ENCODE data around the gene FLYWCH1. TPM values are rescaled to one million over a fixed set of nuclear protein-coding genes. Genes with fewer than 3 reads are reported as not detected.

FLYWCH1 gene
- total and polyA plus RNA-seq, 2 donors (not counting 1 experiment from before 2014, with no cell fraction given), result 12.0 to 58.5 TPM

GRCh38 chr16:2871926-2872325 lies 39.8 kb upstream of the FLYWCH1 start:
- Histone ChIP-seq H4K20me1 (ENCODE audit: control insufficient read depth, extremely low read depth, insufficient read depth, low read length) (no peaks in the 10 kb centered on the region), H3K4me2 (ENCODE audit: extremely low read depth, insufficient read depth, low read length) (no peak overlapping the region), H3K79me2 (ENCODE audit: control insufficient read depth, insufficient read depth, low read length) (no peaks in the 10 kb centered on the region), H3K27ac (ENCODE audit: insufficient read depth, low read length) (no peak overlapping the region), H3K36me3 (ENCODE audit: control insufficient read depth, insufficient read depth, low read length) (no peaks in the 10 kb centered on the region), H3K4me1 (ENCODE audit: control insufficient read depth, extremely low read depth, insufficient read depth, low read length) (no peaks in the 10 kb centered on the region), H3K9me3 (ENCODE audit: control insufficient read depth, insufficient read depth, low read depth, low read length) (no peaks in the 10 kb centered on the region), H2AFZ (ENCODE audit: low read length) (no peak overlapping the region), H3K27me3 (ENCODE audit: control insufficient read depth, insufficient read depth, low read length) (no peaks in the 10 kb centered on the region), H3K4me3 (replicated peaks in 1 of 4; ENCODE audit: control extremely low read depth in 1 of 4, insufficient read depth in 1 of 4, low read depth in 3 of 4, low read length in 4 of 4) (no peak overlapping the region), H3K9ac (ENCODE audit: insufficient read depth, low read length) (no peak overlapping the region)
- TF ChIP-seq EZH2 (IDR thresholded peaks at IDR 0.05; ENCODE audit: low read length, missing control alignments) (no peak), CTCF (conservative IDR thresholded peaks at IDR 0.05 in 1 of 2, IDR thresholded peaks at IDR 0.05 in 1 of 2; ENCODE audit: low read depth in 1 of 2, low read length in 2 of 2) (no peak)
- DNase-seq (ENCODE audit: low read depth in 2 of 2), result no peak

- Histone ChIP-seq H3K4me3 (replicated peaks in 1 of 4; ENCODE audit: control extremely low read depth in 1 of 4, insufficient read depth in 1 of 4, low read depth in 3 of 4, low read length in 4 of 4) (no peak overlapping the region), H3K4me1 (ENCODE audit: control insufficient read depth, extremely low read depth, insufficient read depth, low read length) (no peaks in the 10 kb centered on the region), H3K4me2 (ENCODE audit: extremely low read depth, insufficient read depth, low read length) (peak overlapping the region; percentile 8), H3K9me3 (ENCODE audit: control insufficient read depth, insufficient read depth, low read depth, low read length) (no peaks in the 10 kb centered on the region), H3K27me3 (ENCODE audit: control insufficient read depth, insufficient read depth, low read length) (no peaks in the 10 kb centered on the region), H2AFZ (ENCODE audit: low read length) (no peak overlapping the region), H3K36me3 (ENCODE audit: control insufficient read depth, insufficient read depth, low read length) (no peaks in the 10 kb centered on the region), H4K20me1 (ENCODE audit: control insufficient read depth, extremely low read depth, insufficient read depth, low read length) (no peaks in the 10 kb centered on the region), H3K9ac (ENCODE audit: insufficient read depth, low read length) (no peak overlapping the region), H3K79me2 (ENCODE audit: control insufficient read depth, insufficient read depth, low read length) (no peaks in the 10 kb centered on the region), H3K27ac (ENCODE audit: insufficient read depth, low read length) (no peak overlapping the region)
- TF ChIP-seq CTCF (conservative IDR thresholded peaks at IDR 0.05 in 1 of 2, IDR thresholded peaks at IDR 0.05 in 1 of 2; ENCODE audit: low read depth in 1 of 2, low read length in 2 of 2) (no peak), EZH2 (IDR thresholded peaks at IDR 0.05; ENCODE audit: low read length, missing control alignments) (no peak)
- no peak for DNase-seq (ENCODE audit: low read depth in 2 of 2)
These were observed 37.5 kb upstream of the FLYWCH1 start for GRCh38 chr16:2874032-2874911.

- DNase-seq (ENCODE audit: low read depth in 2 of 2), result peak; percentile 59 to 68
- H2AFZ ChIP-seq (ENCODE audit: low read length), result no peak overlapping the region
- H3K4me2 ChIP-seq (ENCODE audit: extremely low read depth, insufficient read depth, low read length), result peak overlapping the region; percentile 8
These were observed 36.8 kb upstream of the FLYWCH1 start for GRCh38 chr16:2874912-2875362.

More at GRCh38 chr16:2874912-2875362, 36.8 kb upstream of the FLYWCH1 start:
- H3K36me3 ChIP-seq (ENCODE audit: control insufficient read depth, insufficient read depth, low read length), result no peaks in the 10 kb centered on the region
- no peaks in the 10 kb centered on the region for H4K20me1 ChIP-seq (ENCODE audit: control insufficient read depth, extremely low read depth, insufficient read depth, low read length)
- H3K27me3 ChIP-seq (ENCODE audit: control insufficient read depth, insufficient read depth, low read length), result no peaks in the 10 kb centered on the region
- H3K79me2 ChIP-seq (ENCODE audit: control insufficient read depth, insufficient read depth, low read length), result no peaks in the 10 kb centered on the region
- H3K4me1 ChIP-seq (ENCODE audit: control insufficient read depth, extremely low read depth, insufficient read depth, low read length), result no peaks in the 10 kb centered on the region
- no peaks in the 10 kb centered on the region for H3K9me3 ChIP-seq (ENCODE audit: control insufficient read depth, insufficient read depth, low read depth, low read length)
- H3K4me3 ChIP-seq (replicated peaks in 1 of 4; ENCODE audit: control extremely low read depth in 1 of 4, insufficient read depth in 1 of 4, low read depth in 3 of 4, low read length in 4 of 4), result no peak overlapping the region
- TF ChIP-seq CTCF (conservative IDR thresholded peaks at IDR 0.05 in 1 of 2, IDR thresholded peaks at IDR 0.05 in 1 of 2; ENCODE audit: low read depth in 1 of 2, low read length in 2 of 2) (peak; percentile 78 to 91), EZH2 (IDR thresholded peaks at IDR 0.05; ENCODE audit: low read length, missing control alignments) (no peak)
- no peak overlapping the region for H3K27ac ChIP-seq (ENCODE audit: insufficient read depth, low read length)
- no peak overlapping the region for H3K9ac ChIP-seq (ENCODE audit: insufficient read depth, low read length)

Measured in fibroblast of lung (primary cell).